Raji (cell line): ENCODE measurements around the gene SLC46A1.

Experiments
- POLR2A ChIP-seq: IDR thresholded peaks from 2 replicates; pipeline ENCODE4 v1.6.1; 2011; ENCODE audit warnings: low read depth, low read length, control low read depth; ENCODE audit not compliant: insufficient read depth

The SLC46A1 gene

GRCh38 chr17:28391401-28391800 is 14.6 kb downstream of the SLC46A1 start:
- no peak for TF ChIP-seq POLR2A

GRCh38 chr17:28390984-28391383 is 15.0 kb downstream of the SLC46A1 start:
- TF ChIP-seq POLR2A: no peak

- TF ChIP-seq POLR2A: no peak
Measured at GRCh38 chr17:28390563-28390962, 15.4 kb downstream of the SLC46A1 start.

GRCh38 chr17:28390141-28390540 is 15.9 kb downstream of the SLC46A1 start:
- TF ChIP-seq POLR2A: no peak

GRCh38 chr17:28388106-28388505 is 17.9 kb downstream of the SLC46A1 start:
- TF ChIP-seq POLR2A: no peak

GRCh38 chr17:28386391-28386790 is 19.6 kb downstream of the SLC46A1 start:
- TF ChIP-seq POLR2A: no peak

- no peak for TF ChIP-seq POLR2A
Measured at GRCh38 chr17:28385406-28385805, 20.6 kb downstream of the SLC46A1 start.

- no peak for TF ChIP-seq POLR2A
Measured at GRCh38 chr17:28385037-28385400, 21.0 kb downstream of the SLC46A1 start.

- no peak for TF ChIP-seq POLR2A
Measured at GRCh38 chr17:28384281-28385036, 21.6 kb downstream of the SLC46A1 start.

- TF ChIP-seq POLR2A: no peak
Measured at GRCh38 chr17:28381141-28381825, 24.7 kb downstream of the SLC46A1 start.

GRCh38 chr17:28379814-28380801 is 25.9 kb downstream of the SLC46A1 start:
- no peak for TF ChIP-seq POLR2A

GRCh38 chr17:28372945-28373274 is 33.1 kb downstream of the SLC46A1 start:
- TF ChIP-seq POLR2A: no peak

GRCh38 chr17:28372203-28372944 is 33.6 kb downstream of the SLC46A1 start:
- TF ChIP-seq POLR2A: no peak

GRCh38 chr17:28371245-28372202 is 34.5 kb downstream of the SLC46A1 start, which contains the start of gene SARM1:
Gene SARM1 (plus strand): TSS chr17:28371694. CDS start chr17:28372033, 339 bp downstream.
- TF ChIP-seq POLR2A: peak; percentile 74
